Mononuclear cell (primary cell): ENCODE results near the gene TLX2. TPM values are rescaled to one million over a fixed set of nuclear protein-coding genes. Genes with fewer than 3 reads are reported as not detected.
"Not testable (repeated sequence)": the region's sequence is repeated elsewhere in the genome, so short reads cannot be mapped to it uniquely, and the experiment has no call there.

Experiments used
- H3K27me3 ChIP-seq: 2 replicates; pipeline ENCODE4 v1.6.0; 2011; ENCODE audit warnings: low read length, control low read depth; ENCODE audit not compliant: insufficient read depth
- H3K4me1 ChIP-seq: 2 replicates; pipeline ENCODE4 v1.5.1; 2011; ENCODE audit warnings: mild to moderate bottlenecking, low read length, control low read depth; ENCODE audit not compliant: insufficient read depth
- H3K4me3 ChIP-seq: 2 replicates; pipeline ENCODE4 v1.5.1; 2011; ENCODE audit warnings: mild to moderate bottlenecking, low read length, moderate library complexity
- H3K9me3 ChIP-seq: 2 replicates; pipeline ENCODE4 v1.5.1; 2011; ENCODE audit warnings: low read depth, mild to moderate bottlenecking, control low read depth, low read length
- total RNA-seq: library from RNA; depleted of rRNA; stranded (reverse); fragments of >200 nt; gene quantifications from one replicate; pipeline ENCODE4 v1.2.3, GENCODE V29; 2012

Gene TLX2
- 0.10 TPM for total RNA-seq

DNA sequence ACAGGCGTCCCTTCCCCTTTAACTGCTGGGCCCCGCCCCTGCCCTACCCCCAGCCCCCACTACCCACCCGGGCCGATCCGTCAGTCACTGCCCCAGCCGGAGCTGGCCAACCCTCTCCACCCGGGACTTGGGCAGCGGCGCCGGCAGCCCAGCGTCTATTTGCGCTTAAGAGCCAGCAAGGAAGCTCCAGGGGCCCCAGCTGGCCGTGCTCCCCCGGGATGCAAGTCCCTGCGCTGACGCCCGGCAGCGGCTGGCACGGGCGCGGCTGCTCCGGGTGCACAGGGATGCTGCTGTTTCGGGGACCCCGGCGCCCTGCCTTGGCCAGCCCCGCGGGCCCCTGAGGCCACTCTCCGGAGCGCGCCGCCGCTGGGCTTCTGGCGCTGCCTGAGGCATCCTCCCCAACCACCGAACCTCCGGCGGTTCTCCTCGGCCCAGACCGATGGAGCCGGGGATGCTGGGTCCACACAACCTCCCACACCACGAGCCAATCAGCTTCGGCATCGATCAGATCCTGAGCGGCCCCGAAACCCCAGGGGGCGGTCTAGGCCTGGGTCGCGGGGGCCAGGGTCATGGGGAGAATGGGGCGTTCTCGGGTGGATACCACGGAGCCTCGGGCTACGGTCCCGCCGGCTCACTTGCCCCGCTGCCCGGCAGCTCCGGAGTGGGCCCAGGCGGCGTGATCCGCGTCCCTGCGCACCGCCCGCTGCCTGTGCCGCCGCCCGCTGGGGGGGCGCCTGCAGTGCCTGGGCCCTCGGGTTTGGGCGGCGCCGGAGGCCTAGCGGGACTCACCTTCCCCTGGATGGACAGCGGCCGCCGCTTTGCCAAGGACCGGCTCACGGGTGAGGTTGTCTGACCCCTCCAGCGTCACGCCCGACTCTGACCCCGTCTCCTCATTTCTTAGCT, at the start of gene TLX2:
Gene TLX2 (plus strand): TSS at position 83 of the 903 bp plus-strand sequence. CDS start 357 bp downstream, at position 440.
- Histone ChIP-seq H3K27me3 (peaks cover 97% of the 10 kb centered on the region), H3K9me3 (no peaks in the 10 kb centered on the region), H3K4me3 (no peak within 1 kb of the TSS), H3K4me1 (peaks cover 37% of the 10 kb centered on the region)

DNA sequence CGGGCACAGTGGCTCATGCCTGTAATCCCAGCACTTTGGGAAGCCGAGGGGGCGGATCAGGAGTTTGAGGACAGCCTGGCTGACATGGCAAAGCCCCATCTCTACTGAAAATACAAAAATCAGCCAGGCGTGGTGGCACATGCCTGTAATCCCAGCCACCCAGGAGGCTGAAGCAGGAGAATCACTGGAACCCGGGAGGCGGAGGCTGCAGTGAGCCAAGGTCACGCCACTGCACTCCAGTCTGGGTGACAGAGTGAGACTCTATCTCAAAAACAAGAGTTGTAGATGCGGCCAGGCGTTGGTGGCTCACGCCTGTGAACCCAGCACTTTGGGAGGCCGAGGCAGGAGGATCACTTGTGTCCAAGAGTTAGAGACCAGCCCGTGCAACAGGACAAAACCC, 43.5 kb upstream of the TLX2 start:
- not testable (repeated sequence) for H3K27me3 ChIP-seq, H3K9me3 ChIP-seq, H3K4me3 ChIP-seq
- H3K4me1 ChIP-seq = peaks cover 29% of the 10 kb centered on the region

GRCh38 chr2:74471332-74472065, 42.8 kb upstream of the TLX2 start:
- Histone ChIP-seq H3K4me3 (peak overlapping the region; percentile 73), H3K27me3 (no peaks in the 10 kb centered on the region), H3K9me3 (no peaks in the 10 kb centered on the region), H3K4me1 (peaks cover 23% of the 10 kb centered on the region)

- peak within 1 kb of the TSS; percentile 73 for H3K4me3 ChIP-seq
- H3K4me1 ChIP-seq = peaks cover 31% of the 10 kb centered on the region
- H3K9me3 ChIP-seq = no peaks in the 10 kb centered on the region
- H3K27me3 ChIP-seq = no peaks in the 10 kb centered on the region
These were observed 41.9 kb upstream of the TLX2 start, which contains the start of gene MRPL53 for GRCh38 chr2:74472086-74472944. MRPL53 (minus strand) TSS chr2:74472680; CDS start chr2:74472660, 20 bp downstream.

DNA sequence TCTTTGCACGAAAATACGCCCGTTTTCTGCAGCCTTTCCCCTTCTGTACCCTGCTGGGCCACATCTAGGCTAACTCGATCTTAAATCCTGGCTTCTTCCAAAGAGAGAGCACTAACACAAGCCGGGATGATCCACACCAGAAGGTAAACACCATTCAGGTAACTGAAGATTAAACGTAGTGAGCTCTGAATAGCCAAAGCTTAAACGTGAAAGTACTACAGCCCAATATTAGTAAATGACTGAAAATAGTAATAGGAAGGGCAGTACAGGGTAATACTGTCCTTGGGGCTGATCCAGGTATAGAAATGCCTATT, 41.3 kb upstream of the TLX2 start:
- Histone ChIP-seq H3K4me3 (peak overlapping the region; percentile 73), H3K4me1 (peaks cover 36% of the 10 kb centered on the region), H3K27me3 (no peaks in the 10 kb centered on the region), H3K9me3 (no peaks in the 10 kb centered on the region)

DNA sequence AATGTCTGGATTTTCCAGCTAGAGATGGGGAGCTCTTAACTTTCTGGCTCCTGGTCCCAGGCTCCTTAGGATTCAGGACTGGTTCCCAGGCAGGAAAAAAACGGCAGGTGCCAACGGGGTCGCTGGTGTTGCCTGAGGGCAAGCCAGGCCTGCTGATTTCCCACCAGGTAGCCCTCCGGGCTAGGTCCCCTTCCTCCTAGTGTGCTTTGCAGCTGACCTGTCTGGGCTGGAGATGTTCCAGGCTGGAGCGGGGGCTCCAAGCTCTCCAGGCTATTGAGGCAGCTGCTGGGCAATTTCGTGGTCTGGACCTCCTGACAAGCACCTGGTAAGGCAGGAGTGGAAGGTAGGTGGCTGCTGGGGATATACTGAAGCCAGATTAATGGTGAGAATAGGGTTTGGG, 39.8 kb upstream of the TLX2 start:
- H3K4me3 ChIP-seq = no peak overlapping the region
- peaks cover 36% of the 10 kb centered on the region for H3K4me1 ChIP-seq
- H3K9me3 ChIP-seq = no peaks in the 10 kb centered on the region
- H3K27me3 ChIP-seq = no peaks in the 10 kb centered on the region

GRCh38 chr2:74474899-74475298, 39.4 kb upstream of the TLX2 start:
- Histone ChIP-seq H3K4me3 (no peak overlapping the region), H3K9me3 (no peaks in the 10 kb centered on the region), H3K4me1 (peaks cover 36% of the 10 kb centered on the region), H3K27me3 (no peaks in the 10 kb centered on the region)

DNA sequence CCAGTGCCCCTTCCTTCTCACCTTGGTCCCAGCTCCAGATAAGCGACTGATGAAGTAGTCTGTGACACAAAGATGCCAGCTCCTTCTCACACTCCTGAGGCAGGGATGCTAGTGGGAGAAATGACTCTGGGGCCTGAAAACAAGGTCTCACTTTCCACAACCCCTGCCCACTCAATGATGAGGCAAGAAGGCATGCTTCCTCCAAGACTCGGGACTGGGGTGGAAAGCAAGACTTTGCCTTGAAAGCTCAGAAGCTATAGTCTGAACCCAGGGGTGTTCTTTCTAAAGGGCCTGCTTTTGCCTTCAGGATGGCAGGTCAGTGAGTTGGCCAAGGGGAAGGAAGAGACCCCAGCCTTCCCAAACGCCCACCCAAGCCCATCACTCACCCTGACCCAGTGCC, 32.8 kb upstream of the TLX2 start:
- Histone ChIP-seq H3K4me3 (no peak overlapping the region), H3K9me3 (no peaks in the 10 kb centered on the region), H3K27me3 (no peaks in the 10 kb centered on the region), H3K4me1 (peaks cover 46% of the 10 kb centered on the region)

- Histone ChIP-seq H3K4me3 (peak overlapping the region; percentile 86), H3K27me3 (no peaks in the 10 kb centered on the region), H3K4me1 (peaks cover 39% of the 10 kb centered on the region), H3K9me3 (no peaks in the 10 kb centered on the region)
These were observed 32.1 kb upstream of the TLX2 start for GRCh38 chr2:74481961-74482800.

GRCh38 chr2:74482801-74483674, 31.2 kb upstream of the TLX2 start, which contains the start of the genes CCDC142 and TTC31:
CCDC142 (minus strand) TSS chr2:74482998; CDS start chr2:74482837, 161 bp downstream.
TTC31 (plus strand) TSS chr2:74483081; CDS start chr2:74483096, 15 bp downstream.
- no peaks in the 10 kb centered on the region for H3K9me3 ChIP-seq
- peaks cover 33% of the 10 kb centered on the region for H3K4me1 ChIP-seq
- peak within 1 kb of the TSS; percentile 86 for H3K4me3 ChIP-seq
- H3K27me3 ChIP-seq = no peaks in the 10 kb centered on the region

GRCh38 chr2:74483675-74484164, 30.5 kb upstream of the TLX2 start:
- Histone ChIP-seq H3K4me1 (peaks cover 33% of the 10 kb centered on the region), H3K4me3 (peak overlapping the region; percentile 86)
- not testable (repeated sequence) for H3K27me3 ChIP-seq, H3K9me3 ChIP-seq

GRCh38 chr2:74486141-74486540, 28.1 kb upstream of the TLX2 start:
- Histone ChIP-seq H3K4me3 (no peak overlapping the region), H3K4me1 (peaks cover 24% of the 10 kb centered on the region), H3K9me3 (no peaks in the 10 kb centered on the region), H3K27me3 (no peaks in the 10 kb centered on the region)
